Measurements from ENCODE around the gene CYP46A1. TPM values are rescaled to one million over a fixed set of nuclear protein-coding genes. Genes with fewer than 3 reads are reported as not detected.

Gene CYP46A1
- total RNA-seq, 1 experiment from 2014 or later, result 0.36 TPM

- no peak for ATAC-seq
- POLR2A ChIA-PET, result no interaction called here
- BruUV-seq (replicated peaks), result no TSS peak
- TF ChIP-seq POLR2AphosphoS5 (IDR thresholded peaks at IDR 0.05; ENCODE audit: low read depth, low read length), result no peak
- TF ChIP-seq TCF7L2 (IDR thresholded peaks at IDR 0.05; ENCODE audit: low read depth, low read length), result no peak
- no peaks in the 10 kb centered on the region for H3K27me3 ChIP-seq (ENCODE audit: control insufficient read depth, insufficient read depth, low read length)
- intact Hi-C loops (cut with micrococcal nuclease; ENCODE audit: unreplicated experiment) (no loop called here), in situ Hi-C loops (cut with HindIII; ENCODE audit: low pct_unique_long_range_greater_than_20kb, low sequenced_read_pairs) (no loop called here)
- H3K36me3 ChIP-seq (ENCODE audit: control insufficient read depth, insufficient read depth, low read length), result no peaks in the 10 kb centered on the region
- H3K9me3 ChIP-seq (ENCODE audit: control insufficient read depth, insufficient read depth, low read depth, low read length), result no peaks in the 10 kb centered on the region
- H3K4me3 ChIP-seq (ENCODE audit: low read depth in 2 of 2, low read length in 2 of 2), result no peak overlapping the region
- H3K27ac ChIP-seq (ENCODE audit: low read length), result no peak overlapping the region
- peaks cover 19% of the 10 kb centered on the region for H3K4me1 ChIP-seq (ENCODE audit: control insufficient read depth, insufficient read depth, low read length)
- DNase-seq (ENCODE audit: low read depth, low spot score), result no peak
- CTCF ChIA-PET, result no interaction called here
These were observed 49.1 kb downstream of the CYP46A1 start for GRCh38 chr14:99733211-99733539.

- ChIA-PET CTCF (no interaction called here), POLR2A (no interaction called here)
- no peaks in the 10 kb centered on the region for H3K9me3 ChIP-seq (ENCODE audit: control insufficient read depth, insufficient read depth, low read depth, low read length)
- TF ChIP-seq SIN3A (IDR thresholded peaks at IDR 0.05; ENCODE audit: borderline replicate concordance, insufficient read depth, low read depth, low read length) (no peak), CTCF (IDR thresholded peaks at IDR 0.05) (no peak), TCF7L2 (IDR thresholded peaks at IDR 0.05; ENCODE audit: low read depth, low read length) (no peak), REST (IDR thresholded peaks at IDR 0.05; ENCODE audit: insufficient read depth in 1 of 2, low read depth in 2 of 2, low read length in 1 of 2) (no peak), POLR2AphosphoS5 (IDR thresholded peaks at IDR 0.05; ENCODE audit: low read depth, low read length) (no peak)
- BruUV-seq (replicated peaks), result no TSS peak
- no peak overlapping the region for H3K27ac ChIP-seq (ENCODE audit: low read length)
- no peak for DNase-seq (ENCODE audit: low read depth, low spot score)
- intact Hi-C loops (cut with micrococcal nuclease; ENCODE audit: unreplicated experiment), result no loop called here
- H3K36me3 ChIP-seq (ENCODE audit: control insufficient read depth, insufficient read depth, low read length), result no peaks in the 10 kb centered on the region
- no peak for ATAC-seq
- no peaks in the 10 kb centered on the region for H3K27me3 ChIP-seq (ENCODE audit: control insufficient read depth, insufficient read depth, low read length)
- in situ Hi-C loops (cut with HindIII; ENCODE audit: low pct_unique_long_range_greater_than_20kb, low sequenced_read_pairs), result no loop called here
- peaks cover 19% of the 10 kb centered on the region for H3K4me1 ChIP-seq (ENCODE audit: control insufficient read depth, insufficient read depth, low read length)
- no peak overlapping the region for H3K4me3 ChIP-seq (ENCODE audit: low read depth in 2 of 2, low read length in 2 of 2)
These were observed 49.7 kb downstream of the CYP46A1 start for GRCh38 chr14:99733540-99734405.

- H3K27ac ChIP-seq (ENCODE audit: low read length), result no peak overlapping the region
- H3K27me3 ChIP-seq (ENCODE audit: control insufficient read depth, insufficient read depth, low read length), result no peaks in the 10 kb centered on the region
- peaks cover 19% of the 10 kb centered on the region for H3K4me1 ChIP-seq (ENCODE audit: control insufficient read depth, insufficient read depth, low read length)
- POLR2A ChIA-PET, result no interaction called here
- in situ Hi-C loops (cut with HindIII; ENCODE audit: low pct_unique_long_range_greater_than_20kb, low sequenced_read_pairs) (no loop called here), intact Hi-C loops (cut with micrococcal nuclease; ENCODE audit: unreplicated experiment) (loop anchor here (5.0 kb wide), 1 partner anchor 83 kb away; no protein-coding TSS in a partner anchor)
- H3K9me3 ChIP-seq (ENCODE audit: control insufficient read depth, insufficient read depth, low read depth, low read length), result no peaks in the 10 kb centered on the region
- ATAC-seq, result no peak
- H3K4me3 ChIP-seq (ENCODE audit: low read depth in 2 of 2, low read length in 2 of 2), result no peak overlapping the region
- CTCF ChIA-PET, result no interaction called here
- BruUV-seq (replicated peaks), result no TSS peak
- DNase-seq (ENCODE audit: low read depth, low spot score), result no peak
- H3K36me3 ChIP-seq (ENCODE audit: control insufficient read depth, insufficient read depth, low read length), result no peaks in the 10 kb centered on the region
- TF ChIP-seq CTCF (IDR thresholded peaks at IDR 0.05) (no peak), POLR2AphosphoS5 (IDR thresholded peaks at IDR 0.05; ENCODE audit: low read depth, low read length) (no peak), SIN3A (IDR thresholded peaks at IDR 0.05; ENCODE audit: borderline replicate concordance, insufficient read depth, low read depth, low read length) (no peak), REST (IDR thresholded peaks at IDR 0.05; ENCODE audit: insufficient read depth in 1 of 2, low read depth in 2 of 2, low read length in 1 of 2) (no peak), TCF7L2 (IDR thresholded peaks at IDR 0.05; ENCODE audit: low read depth, low read length) (no peak)
These were observed 50.4 kb downstream of the CYP46A1 start for GRCh38 chr14:99734406-99735051.

All from Panc1 (cell line).